RPMI8226 (cell line): ENCODE measurements around the gene DYNC2H1.
A peak's percentile ranks its signal among the peaks of the same experiment; 100 is the strongest.

ENCODE experiments used
- DNase-seq: peaks from one replicate; pipeline ENCODE4 v3.0.0-alpha.2; 2015

Gene DYNC2H1

GRCh38 chr11:103281301-103281700 lies 172.1 kb downstream of the DYNC2H1 start:
- no peak for DNase-seq

GRCh38 chr11:103284260-103284659 lies 175.0 kb downstream of the DYNC2H1 start:
- DNase-seq, result no peak

- DNase-seq, result no peak
Observed at GRCh38 chr11:103294516-103294915, 185.3 kb downstream of the DYNC2H1 start.

GRCh38 chr11:103295704-103296103 lies 186.5 kb downstream of the DYNC2H1 start:
- no peak for DNase-seq

- DNase-seq, result no peak
Observed at GRCh38 chr11:103297900-103298299, 188.7 kb downstream of the DYNC2H1 start.

- DNase-seq, result no peak
Observed at GRCh38 chr11:103315248-103315647, 206.0 kb downstream of the DYNC2H1 start.

GRCh38 chr11:103317118-103317517 lies 207.9 kb downstream of the DYNC2H1 start:
- DNase-seq, result no peak

GRCh38 chr11:103322821-103323220 lies 213.6 kb downstream of the DYNC2H1 start:
- no peak for DNase-seq

- DNase-seq, result no peak
Observed at GRCh38 chr11:103325686-103326069, 216.5 kb downstream of the DYNC2H1 start.

GRCh38 chr11:103326070-103326794 lies 217.0 kb downstream of the DYNC2H1 start:
- DNase-seq, result peak; percentile 54

GRCh38 chr11:103327721-103328120 lies 218.5 kb downstream of the DYNC2H1 start:
- DNase-seq, result no peak

GRCh38 chr11:103332409-103332808 lies 223.2 kb downstream of the DYNC2H1 start:
- DNase-seq, result peak; percentile 19

GRCh38 chr11:103338621-103339484 lies 229.6 kb downstream of the DYNC2H1 start:
- DNase-seq, result no peak

- no peak for DNase-seq
Observed at GRCh38 chr11:103339485-103339857, 230.2 kb downstream of the DYNC2H1 start.

- DNase-seq, result no peak
Observed at GRCh38 chr11:103340956-103341355, 231.7 kb downstream of the DYNC2H1 start.

GRCh38 chr11:103344886-103345285 lies 235.7 kb downstream of the DYNC2H1 start:
- DNase-seq, result no peak

GRCh38 chr11:103349595-103349994 lies 240.4 kb downstream of the DYNC2H1 start:
- DNase-seq, result no peak

- DNase-seq, result no peak
Observed at GRCh38 chr11:103354656-103355055, 245.4 kb downstream of the DYNC2H1 start.

GRCh38 chr11:103358251-103358650 lies 249.0 kb downstream of the DYNC2H1 start:
- no peak for DNase-seq

GRCh38 chr11:103359216-103359615 lies 250.0 kb downstream of the DYNC2H1 start:
- DNase-seq, result no peak

- DNase-seq, result no peak
Observed at GRCh38 chr11:103364687-103365086, 255.5 kb downstream of the DYNC2H1 start.

GRCh38 chr11:103367650-103368049 lies 258.4 kb downstream of the DYNC2H1 start:
- DNase-seq, result no peak

GRCh38 chr11:103368145-103368544 lies 258.9 kb downstream of the DYNC2H1 start:
- no peak for DNase-seq

GRCh38 chr11:103370076-103370475 lies 260.9 kb downstream of the DYNC2H1 start:
- no peak for DNase-seq
